Measurements from ENCODE around the gene CRACR2A. TPM values are rescaled to one million over a fixed set of nuclear protein-coding genes. Genes with fewer than 3 reads are reported as not detected.

Gene CRACR2A
- total and polyA plus RNA-seq, 2 donors from 2014 or later, result 0.22 to 6.1 TPM

DNA sequence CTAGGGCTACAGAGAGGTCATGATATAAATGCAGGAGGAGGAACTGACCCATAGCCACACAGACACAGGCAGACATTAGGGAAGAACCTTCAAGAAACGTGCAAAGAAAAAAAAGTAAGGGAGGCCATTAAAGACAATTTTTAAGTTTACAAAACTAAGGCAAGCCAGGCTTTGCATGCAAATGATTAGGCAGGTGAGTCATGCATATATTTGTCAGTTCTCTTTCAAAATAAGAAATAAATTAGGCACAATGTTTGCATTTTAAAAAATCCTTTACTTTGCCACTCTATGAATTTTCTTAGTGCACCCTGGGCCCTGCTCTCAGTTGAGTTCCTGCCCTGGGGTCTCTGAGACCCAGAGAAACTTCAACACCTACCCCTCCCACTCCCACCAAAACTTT, 186.9 kb downstream of the CRACR2A start:
- peaks cover 0 to 5% (median 0%) of the 10 kb centered on the region in 3 donors for H3K4me1 ChIP-seq (ENCODE audit: control insufficient read depth in 2 of 3, insufficient read depth in 2 of 3, low read depth in 1 of 3, low read length in 3 of 3)
- peaks cover 0 to 4% (median 0%) of the 10 kb centered on the region in 3 donors for H3K9me3 ChIP-seq (ENCODE audit: control insufficient read depth in 2 of 3, insufficient read depth in 1 of 3, low read length in 3 of 3)
- H3K9ac ChIP-seq (ENCODE audit: low read length in 3 of 3), result no peak overlapping the region
- H3K27me3 ChIP-seq (ENCODE audit: control insufficient read depth, insufficient read depth, low read length), result no peaks in the 10 kb centered on the region
- FAIRE-seq (no peak), DNase-seq (no peak)
- H3K36me3 ChIP-seq (ENCODE audit: control insufficient read depth in 2 of 3, insufficient read depth in 3 of 3, low read length in 3 of 3), result no peaks in the 10 kb centered on the region
- H3K4me3 ChIP-seq (ENCODE audit: low read length in 3 of 3), result no peak overlapping the region
- intact Hi-C loops (cut with DNase I), result no loop called here
- no peak for TF ChIP-seq CTCF (IDR thresholded peaks at IDR 0.05; ENCODE audit: borderline replicate concordance, extremely low read depth, insufficient read depth)
- H3K27ac ChIP-seq (ENCODE audit: low read depth in 2 of 2, low read length in 2 of 2), result no peak overlapping the region

Other genes starting within 250 kb of the CRACR2A start
- 13.1 TPM for gene PARP11, start 120.3 kb upstream of the CRACR2A start, total RNA-seq
- 2.6 TPM for gene PARP11, start 120.3 kb upstream of the CRACR2A start, polyA plus RNA-seq (ENCODE audit: insufficient read depth, low read depth, low replicate concordance)